ENCODE data around the gene SLC25A21. TPM values are rescaled to one million over a fixed set of nuclear protein-coding genes. Genes with fewer than 3 reads are reported as not detected.
"Not testable (repeated sequence)": the region's sequence is repeated elsewhere in the genome, so short reads cannot be mapped to it uniquely, and the experiment has no call there.

SLC25A21 gene
- total RNA-seq, 1 donor from 2014 or later, result 0.89 TPM

- ATAC-seq, result no peak
- no peak for DNase-seq
- intact Hi-C loops (cut with micrococcal nuclease), result no loop called here
Measured at GRCh38 chr14:37115406-37115805, 57.0 kb downstream of the SLC25A21 start.

DNA sequence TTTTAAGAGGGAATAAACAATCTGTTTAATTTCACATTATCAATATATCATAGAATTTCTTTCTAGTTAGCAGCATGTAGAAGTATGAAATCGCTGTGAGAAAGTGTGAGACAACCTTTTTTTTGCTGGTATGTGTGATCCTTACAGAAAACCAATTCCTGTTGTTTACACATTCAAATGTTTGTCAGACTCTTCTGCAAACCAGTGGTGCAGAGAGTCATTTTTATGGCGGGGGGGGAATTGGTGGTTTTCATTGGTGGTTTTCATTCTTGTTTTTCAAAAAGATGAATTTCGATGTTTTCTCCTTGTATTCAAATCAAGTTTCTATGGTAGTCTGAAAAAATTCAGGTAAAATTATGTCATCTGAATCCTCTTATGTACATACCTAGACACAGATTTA, 57.8 kb downstream of the SLC25A21 start:
- ATAC-seq, result no peak
- intact Hi-C loops (cut with micrococcal nuclease), result no loop called here

GRCh38 chr14:37114002-37114401, 58.4 kb downstream of the SLC25A21 start:
- intact Hi-C loops (cut with micrococcal nuclease), result no loop called here
- ATAC-seq, result no peak
- DNase-seq, result no peak

More for the DNA sequence above, 57.8 kb downstream of the SLC25A21 start:
- no peak for DNase-seq

- no peak for ATAC-seq
- intact Hi-C loops (cut with micrococcal nuclease), result no loop called here
- DNase-seq, result no peak
Measured at GRCh38 chr14:37098132-37098531, 74.3 kb downstream of the SLC25A21 start.

- no peak for DNase-seq
- intact Hi-C loops (cut with micrococcal nuclease), result no loop called here
- no peak for ATAC-seq
Measured at GRCh38 chr14:37094502-37094901, 77.9 kb downstream of the SLC25A21 start.

DNA sequence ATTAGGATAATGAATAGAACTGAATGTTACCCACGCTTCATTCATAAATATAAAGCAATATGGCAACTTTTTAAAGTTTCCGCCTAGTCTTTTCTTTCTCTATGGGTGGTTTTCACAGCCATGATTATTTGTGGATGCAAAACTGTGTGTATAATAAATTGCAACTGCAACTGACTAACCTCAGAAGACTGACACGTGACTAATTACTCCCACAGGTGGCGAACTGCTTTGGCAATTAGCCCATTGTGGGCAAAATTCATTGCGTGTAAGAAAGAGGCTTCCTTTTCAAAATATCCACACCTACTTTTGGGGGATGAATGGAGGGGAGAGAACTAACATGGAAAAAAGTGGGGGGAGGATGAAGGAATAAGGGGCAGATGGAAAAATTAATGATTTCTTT, 79.0 kb downstream of the SLC25A21 start:
- intact Hi-C loops (cut with micrococcal nuclease), result no loop called here
- no peak for DNase-seq
- ATAC-seq, result no peak

- intact Hi-C loops (cut with micrococcal nuclease), result no loop called here
- ATAC-seq, result no peak
- DNase-seq, result no peak
Measured at GRCh38 chr14:37091651-37092050, 80.8 kb downstream of the SLC25A21 start.

DNA sequence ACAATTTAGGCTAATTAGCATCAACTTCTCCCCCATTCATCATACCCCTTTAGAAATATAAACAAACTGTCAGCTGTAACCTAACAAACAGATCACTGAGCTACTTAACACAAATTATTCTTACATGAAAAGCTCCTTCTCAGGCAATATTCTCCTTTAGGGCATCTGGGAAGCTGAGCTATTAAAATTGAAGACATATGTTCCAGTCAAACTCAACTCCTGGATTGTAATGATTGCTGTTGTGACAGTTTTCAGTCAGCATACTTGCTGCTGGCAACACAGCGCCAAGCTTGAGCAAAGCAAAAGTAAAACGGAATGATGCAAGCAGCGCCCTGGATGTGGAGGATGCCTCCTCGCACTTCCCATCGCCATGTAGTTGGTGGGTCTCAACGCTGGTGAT, 82.4 kb downstream of the SLC25A21 start:
- no peak for ATAC-seq
- intact Hi-C loops (cut with micrococcal nuclease), result no loop called here
- no peak for DNase-seq

DNA sequence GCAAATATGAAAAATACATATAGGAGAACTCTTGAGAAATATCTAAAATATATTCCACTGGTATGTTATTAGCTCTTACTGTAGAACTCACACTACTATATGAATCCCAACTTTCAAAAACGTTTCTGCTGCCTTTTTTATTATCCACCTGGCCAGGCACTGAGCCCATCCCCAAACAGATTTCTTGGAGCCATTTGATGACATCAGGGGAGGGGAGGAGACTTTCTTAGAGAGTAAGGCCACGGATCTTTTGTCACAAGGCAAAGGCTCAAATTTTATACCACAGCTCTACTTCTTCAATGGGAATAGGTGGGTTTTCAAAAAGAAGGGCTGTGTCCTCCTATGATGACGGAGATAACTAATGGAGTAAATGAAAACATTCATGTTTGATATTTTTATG, 83.0 kb downstream of the SLC25A21 start:
- DNase-seq (no peak), ATAC-seq (no peak)
- intact Hi-C loops (cut with micrococcal nuclease), result no loop called here

- DNase-seq, result no peak
- intact Hi-C loops (cut with micrococcal nuclease), result no loop called here
- no peak for ATAC-seq
Measured at GRCh38 chr14:37088356-37089215, 83.8 kb downstream of the SLC25A21 start.

DNA sequence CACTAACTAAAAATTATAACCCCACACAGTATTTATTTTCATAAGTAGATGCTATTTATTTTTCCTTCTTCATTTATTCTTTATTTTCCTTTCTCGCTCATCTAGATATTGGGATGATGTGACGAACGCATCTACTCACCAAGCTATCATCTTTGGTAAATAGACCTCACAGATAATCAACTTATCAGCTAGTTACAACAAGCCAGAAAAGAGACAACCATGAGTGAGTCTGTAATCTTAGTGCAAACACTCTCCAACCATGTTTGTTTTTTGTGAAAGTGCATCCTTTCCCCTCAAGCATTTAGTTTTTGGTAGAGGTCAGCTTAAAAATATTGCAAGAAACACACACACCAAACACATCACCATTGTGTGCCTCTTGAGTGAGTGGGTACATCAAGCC, 84.9 kb downstream of the SLC25A21 start:
- DNase-seq, result no peak
- intact Hi-C loops (cut with micrococcal nuclease), result no loop called here
- no peak for ATAC-seq

DNA sequence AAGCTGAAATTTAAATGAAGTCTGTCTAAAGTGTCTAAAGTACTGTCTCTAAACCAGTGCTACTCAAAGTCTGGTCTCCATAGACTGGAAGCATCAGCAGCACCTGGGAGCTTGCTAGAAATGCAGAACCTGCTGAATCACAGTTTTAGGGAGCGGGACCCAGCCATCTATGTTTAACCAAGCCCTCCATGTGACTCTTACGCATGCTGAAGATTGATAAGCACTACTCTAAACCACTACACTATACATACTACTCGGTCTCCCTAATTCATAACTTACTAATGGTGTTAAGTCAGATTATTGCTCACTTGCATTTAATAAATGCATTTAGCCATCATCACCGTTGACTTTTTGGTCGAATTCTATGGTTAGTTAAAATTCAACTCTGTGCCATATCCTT, 88.8 kb downstream of the SLC25A21 start:
- intact Hi-C loops (cut with micrococcal nuclease), result no loop called here
- no peak for DNase-seq
- ATAC-seq, result no peak

- intact Hi-C loops (cut with micrococcal nuclease), result no loop called here
- no peak for ATAC-seq
Measured at GRCh38 chr14:37082449-37082848, 90.0 kb downstream of the SLC25A21 start.

GRCh38 chr14:37081856-37082255, 90.5 kb downstream of the SLC25A21 start:
- no peak for DNase-seq
- no peak for ATAC-seq
- intact Hi-C loops (cut with micrococcal nuclease), result no loop called here

More at GRCh38 chr14:37082449-37082848, 90.0 kb downstream of the SLC25A21 start:
- DNase-seq, result no peak

DNA sequence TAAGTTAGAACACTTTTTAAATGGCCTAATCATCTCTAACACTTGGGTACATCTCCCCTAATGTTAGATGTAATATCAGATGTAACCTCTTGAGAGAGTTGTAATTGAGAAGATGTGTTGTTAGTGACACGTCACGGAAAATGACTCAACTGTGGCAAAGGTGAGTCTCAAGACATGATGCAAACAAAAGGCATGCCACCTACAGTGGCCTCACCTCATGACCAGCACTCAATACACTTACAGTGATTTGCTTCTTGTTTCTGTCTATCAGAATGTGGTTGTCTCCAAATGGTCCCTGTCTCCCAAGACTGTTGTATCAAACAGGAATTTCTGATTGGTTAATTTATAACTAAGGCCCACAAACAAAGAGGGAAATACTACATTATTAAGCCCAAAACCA, 91.2 kb downstream of the SLC25A21 start:
- intact Hi-C loops (cut with micrococcal nuclease), result no loop called here
- DNase-seq, result no peak
- no peak for ATAC-seq

GRCh38 chr14:37078131-37078530, 94.3 kb downstream of the SLC25A21 start:
- DNase-seq, result no peak
- intact Hi-C loops (cut with micrococcal nuclease), result no loop called here
- no peak for ATAC-seq

GRCh38 chr14:37074320-37074719, 98.1 kb downstream of the SLC25A21 start:
- intact Hi-C loops (cut with micrococcal nuclease); ATAC-seq; DNase-seq: not testable (repeated sequence)

GRCh38 chr14:37063467-37064240, 108.8 kb downstream of the SLC25A21 start:
- DNase-seq, result no peak
- intact Hi-C loops (cut with micrococcal nuclease), result no loop called here
- ATAC-seq, result no peak

GRCh38 chr14:37062191-37062803, 110.1 kb downstream of the SLC25A21 start:
- intact Hi-C loops (cut with micrococcal nuclease), result no loop called here

DNA sequence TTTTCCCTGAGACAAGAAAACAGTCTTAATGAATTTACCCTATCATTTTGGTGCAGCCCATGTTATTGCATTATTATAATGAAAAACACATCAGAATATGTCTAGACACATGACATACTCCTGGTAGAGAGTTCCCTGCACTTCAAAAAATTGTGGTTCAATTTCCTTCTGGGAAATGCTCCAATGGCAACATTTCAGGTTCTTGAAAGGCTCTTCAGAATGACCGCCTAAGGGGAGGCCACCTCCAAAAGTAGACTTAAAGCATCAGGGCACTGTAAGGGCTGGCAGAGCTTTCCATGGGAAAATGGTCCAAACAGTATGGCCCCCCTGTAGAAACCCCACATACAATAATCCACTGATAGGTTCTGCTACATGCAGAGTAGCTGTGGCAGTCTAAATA, 110.7 kb downstream of the SLC25A21 start:
- ATAC-seq (no peak), DNase-seq (no peak)
- intact Hi-C loops (cut with micrococcal nuclease), result no loop called here

More at GRCh38 chr14:37062191-37062803, 110.1 kb downstream of the SLC25A21 start:
- DNase-seq (no peak), ATAC-seq (no peak)

Measured in left ventricle myocardium superior (tissue), 1 donor.